Gastroesophageal sphincter (tissue), 3 donors: ENCODE results near the gene NANS.

Experiments
- POLR2A ChIP-seq, 2 donors: fragments of 450-650 bp; IDR thresholded peaks; one replicate each; pipeline ENCODE4 v1.6.1; 2017; ENCODE audit warnings: antibody characterized with exemption in 2 of 2, mild to moderate bottlenecking in 2 of 2, moderate library complexity in 1 of 2
- TF ChIP-seq, protein P1 (sequence below), 4 experiments: fragments of 200-600 bp in 2 of 4; fragments of 450-650 bp in 2 of 4; sonication (generic) in 1 of 4; IDR thresholded peaks; one replicate each; pipeline ENCODE4 v1.5.1; 2017 to 2019; ENCODE audit warnings: antibody characterized with exemption in 4 of 4, mild to moderate bottlenecking in 2 of 4, moderate library complexity in 2 of 4

DNA sequence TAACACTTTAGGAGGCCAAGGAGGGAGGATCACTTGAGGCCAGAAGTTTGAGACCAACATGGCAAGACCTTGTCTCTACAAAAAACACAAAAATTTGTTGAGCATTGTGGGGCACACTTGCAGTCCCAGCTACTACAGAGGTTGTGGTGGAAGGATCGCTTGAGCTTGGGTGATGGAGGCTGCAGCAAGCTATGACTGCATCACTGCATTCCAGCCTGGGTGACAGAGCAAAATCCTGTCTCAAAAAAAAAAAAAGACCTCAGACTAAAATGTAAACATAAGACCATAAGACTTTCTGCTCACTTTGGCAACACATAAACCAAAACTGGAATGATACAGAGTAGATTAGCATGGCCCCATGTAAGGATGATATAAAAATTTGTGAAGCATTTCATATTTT lies 24.6 kb upstream of the NANS start:
- TF ChIP-seq, protein P1, sequence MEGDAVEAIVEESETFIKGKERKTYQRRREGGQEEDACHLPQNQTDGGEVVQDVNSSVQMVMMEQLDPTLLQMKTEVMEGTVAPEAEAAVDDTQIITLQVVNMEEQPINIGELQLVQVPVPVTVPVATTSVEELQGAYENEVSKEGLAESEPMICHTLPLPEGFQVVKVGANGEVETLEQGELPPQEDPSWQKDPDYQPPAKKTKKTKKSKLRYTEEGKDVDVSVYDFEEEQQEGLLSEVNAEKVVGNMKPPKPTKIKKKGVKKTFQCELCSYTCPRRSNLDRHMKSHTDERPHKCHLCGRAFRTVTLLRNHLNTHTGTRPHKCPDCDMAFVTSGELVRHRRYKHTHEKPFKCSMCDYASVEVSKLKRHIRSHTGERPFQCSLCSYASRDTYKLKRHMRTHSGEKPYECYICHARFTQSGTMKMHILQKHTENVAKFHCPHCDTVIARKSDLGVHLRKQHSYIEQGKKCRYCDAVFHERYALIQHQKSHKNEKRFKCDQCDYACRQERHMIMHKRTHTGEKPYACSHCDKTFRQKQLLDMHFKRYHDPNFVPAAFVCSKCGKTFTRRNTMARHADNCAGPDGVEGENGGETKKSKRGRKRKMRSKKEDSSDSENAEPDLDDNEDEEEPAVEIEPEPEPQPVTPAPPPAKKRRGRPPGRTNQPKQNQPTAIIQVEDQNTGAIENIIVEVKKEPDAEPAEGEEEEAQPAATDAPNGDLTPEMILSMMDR (IDR thresholded peaks at IDR 0.05), result no peak
- no peak for TF ChIP-seq POLR2A (IDR thresholded peaks at IDR 0.05)
